Muscle of leg (tissue), 11 donors: ENCODE results near the gene GTF2F1. TPM values are rescaled to one million over a fixed set of nuclear protein-coding genes. Genes with fewer than 3 reads are reported as not detected.
"Not testable (repeated sequence)": the region's sequence is repeated elsewhere in the genome, so short reads cannot be mapped to it uniquely, and the experiment has no call there.

Source experiments
- DNase-seq: peaks from one replicate; pipeline ENCODE4 v3.0.0; 2013
- H3K27ac ChIP-seq: one replicate; pipeline ENCODE4 v1.5.1; 2013; ENCODE audit warnings: mild to moderate bottlenecking, low read length, control low read depth
- H3K27me3 ChIP-seq: one replicate; pipeline ENCODE4 v1.6.1; 2013; ENCODE audit warnings: low read length; ENCODE audit not compliant: control insufficient read depth, insufficient read depth
- H3K36me3 ChIP-seq: one replicate; pipeline ENCODE4 v1.6.1; 2013; ENCODE audit warnings: low read length; ENCODE audit not compliant: control insufficient read depth, insufficient read depth
- H3K4me1 ChIP-seq: one replicate; pipeline ENCODE4 v1.6.1; 2013; ENCODE audit warnings: low read length; ENCODE audit not compliant: control insufficient read depth, insufficient read depth
- H3K4me3 ChIP-seq: one replicate; pipeline ENCODE4 v1.5.1; 2013; ENCODE audit warnings: low read length, control low read depth
- H3K9me3 ChIP-seq: replicated peaks from 2 replicates; pipeline ENCODE4 v1.6.1; 2013; ENCODE audit warnings: low read depth, low read length; ENCODE audit not compliant: control insufficient read depth
- WGBS: methylation state at CpG from one replicate; pipeline ENCODE4 v1.1.5; 2013; ENCODE audit warnings: missing lambda C conversion rate; ENCODE audit not compliant: insufficient coverage; 5-methylcytosine and 5-hydroxymethylcytosine counted together
- polyA plus RNA-seq, 8 donors: library from polyadenylated mRNA; unstranded; fragments of 120-200 nt; gene quantifications; one replicate each; pipeline versions ENCODE4 v1.2.1 to v1.2.3, GENCODE V29; 2013; ENCODE audit warnings: inconsistent platforms in 1 of 8, low replicate concordance in 1 of 8; ENCODE audit not compliant: insufficient read length in 8 of 8, insufficient read depth in 1 of 8
- total RNA-seq: library from RNA; stranded (reverse); fragments of 120-200 nt; gene quantifications from one replicate; pipeline ENCODE4 v1.2.4, GENCODE V29; 2013

The GTF2F1 gene
- total and polyA plus RNA-seq, 9 donors = 29.8 to 73.8 (median 66.4) TPM

DNA sequence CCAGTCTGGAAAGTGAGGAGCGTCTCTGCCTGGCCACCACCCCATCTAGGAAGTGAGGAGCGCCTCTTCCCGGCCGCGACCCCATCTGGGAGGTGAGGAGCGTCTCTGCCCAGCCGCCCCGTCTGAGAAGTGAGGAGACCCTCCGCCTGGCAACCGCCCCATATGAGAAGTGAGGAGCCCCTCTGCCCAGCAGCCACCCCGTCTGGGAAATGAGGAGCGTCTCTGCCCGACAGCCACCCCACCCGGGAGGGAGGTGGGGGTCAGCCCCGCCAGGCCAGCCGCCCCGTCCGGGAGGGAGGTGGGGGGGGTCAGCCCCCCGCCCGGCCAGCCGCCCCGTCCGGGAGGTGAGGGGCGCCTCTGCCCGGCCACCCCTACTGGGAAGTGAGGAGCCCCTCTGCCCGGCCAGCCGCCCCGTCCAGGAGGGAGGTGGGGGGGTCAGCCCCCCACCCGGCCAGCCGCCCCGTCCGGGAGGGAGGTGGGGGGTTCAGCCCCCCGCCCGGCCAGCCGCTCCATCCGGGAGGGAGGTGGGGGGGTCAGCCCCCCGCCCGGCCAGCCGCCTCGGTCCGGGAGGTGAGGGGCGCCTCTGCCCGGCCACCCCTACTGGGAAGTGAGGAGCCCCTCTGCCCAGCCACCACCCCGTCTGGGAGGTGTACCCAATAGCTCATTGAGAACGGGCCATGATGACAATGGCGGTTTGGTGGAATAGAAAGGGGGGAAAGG, 37.5 kb downstream of the GTF2F1 start:
- WGBS = 93% methylated on average over 8 of the region's 46 CpGs
- DNase-seq, H3K36me3 ChIP-seq: not testable (repeated sequence)

DNA sequence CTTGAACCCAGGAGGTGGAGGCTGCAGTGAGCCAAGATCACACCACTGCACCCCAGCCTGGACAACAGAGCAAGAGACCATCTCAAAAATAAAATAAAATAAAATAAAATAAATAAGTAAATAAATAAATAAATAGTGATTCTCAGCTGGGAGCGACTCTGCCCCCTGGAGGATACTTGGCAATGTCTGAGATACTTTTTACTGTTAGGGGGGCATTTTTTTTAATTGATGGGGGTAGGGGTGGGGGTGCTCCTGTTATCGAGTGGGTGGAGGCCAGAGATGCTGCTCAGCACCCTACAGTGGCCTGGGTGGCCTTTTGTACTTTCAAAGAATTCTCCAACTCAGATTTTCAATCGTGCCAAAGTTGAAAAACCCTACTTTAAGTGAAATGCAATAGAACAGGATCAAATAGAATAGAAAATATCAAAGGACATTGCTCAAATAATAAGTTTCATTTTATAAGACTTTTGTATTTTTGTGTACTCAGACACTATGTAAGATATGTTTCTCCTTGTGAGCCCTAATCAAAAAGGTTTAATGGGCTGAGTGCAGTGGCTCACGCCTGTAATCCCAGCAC, 38.8 kb downstream of the GTF2F1 start:
- Histone ChIP-seq H3K9me3 (no peaks in the 10 kb centered on the region), H3K36me3 (no peaks in the 10 kb centered on the region), H3K4me3 (no peak overlapping the region), H3K27ac (no peak overlapping the region), H3K27me3 (no peaks in the 10 kb centered on the region), H3K4me1 (peaks cover 7% of the 10 kb centered on the region)
- DNase-seq = no peak
- 71% methylated on average over 2 of the region's 4 CpGs for WGBS

More for the DNA sequence above, 37.5 kb downstream of the GTF2F1 start:
- not testable (repeated sequence) for H3K27ac ChIP-seq, H3K27me3 ChIP-seq, H3K4me1 ChIP-seq, H3K4me3 ChIP-seq, H3K9me3 ChIP-seq

DNA sequence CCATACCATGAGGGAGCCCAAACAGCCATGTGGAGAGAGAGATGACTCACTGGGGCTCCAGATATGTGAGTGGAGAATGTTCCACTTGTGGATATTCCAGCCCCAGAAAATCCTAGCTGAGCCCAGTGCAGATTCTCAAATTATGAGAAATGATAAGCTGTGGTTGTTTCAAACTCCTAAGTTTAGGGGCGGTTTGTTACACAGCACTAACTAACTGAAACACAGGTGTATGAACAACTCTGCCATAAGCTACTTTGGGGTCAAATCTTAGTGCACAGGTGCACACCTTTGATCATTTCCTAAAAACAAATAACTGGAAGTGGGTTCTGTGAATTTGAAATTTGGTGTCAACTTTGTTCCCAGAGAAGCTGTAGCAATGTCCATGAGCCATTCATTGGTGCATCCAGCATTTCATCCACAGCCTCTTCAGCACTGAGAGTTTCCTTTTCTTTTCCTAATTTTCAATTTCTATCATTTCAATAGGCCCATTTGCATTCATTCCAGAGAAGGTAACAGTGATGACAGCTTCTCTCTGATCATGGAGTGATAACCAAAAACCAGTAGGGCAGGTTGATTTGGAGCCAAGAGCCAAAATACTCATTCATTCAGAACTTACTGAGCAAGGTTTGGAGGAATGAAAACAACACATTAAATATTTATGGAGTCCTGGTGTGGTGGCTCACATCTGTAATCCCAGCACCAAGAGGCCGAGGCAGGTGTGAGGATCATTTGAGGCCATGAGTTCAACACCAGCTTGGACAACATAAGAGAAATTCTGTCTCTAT, 40.4 kb downstream of the GTF2F1 start:
- Histone ChIP-seq H3K27me3 (no peaks in the 10 kb centered on the region), H3K9me3 (no peaks in the 10 kb centered on the region), H3K27ac (no peak overlapping the region), H3K4me3 (no peak overlapping the region), H3K4me1 (no peaks in the 10 kb centered on the region), H3K36me3 (no peaks in the 10 kb centered on the region)
- no CpG with 5 or more reads among the region's 2 CpGs for WGBS
- DNase-seq = no peak

DNA sequence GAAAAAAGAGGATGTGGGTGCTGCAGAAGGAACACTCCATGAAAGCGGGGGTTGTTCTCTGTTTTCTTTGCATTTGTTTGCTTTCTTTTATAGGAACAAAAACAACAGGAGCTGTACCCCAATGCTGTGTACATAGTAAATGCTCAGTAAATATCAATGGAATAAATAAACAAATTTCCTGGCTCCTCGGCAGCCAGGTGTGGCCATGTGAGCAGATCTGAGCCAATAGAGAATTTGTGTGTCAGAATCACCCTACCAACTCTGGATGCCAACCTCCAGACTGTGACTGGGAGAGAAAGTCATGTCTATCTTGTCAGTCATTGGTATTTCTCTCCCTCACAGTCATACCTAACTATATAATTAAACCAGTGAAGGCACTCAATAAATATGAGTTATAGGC, 42.3 kb downstream of the GTF2F1 start:
- no peaks in the 10 kb centered on the region for H3K36me3 ChIP-seq
- no peak for DNase-seq
- H3K4me3 ChIP-seq = no peak overlapping the region
- no peak overlapping the region for H3K27ac ChIP-seq
- no peaks in the 10 kb centered on the region for H3K4me1 ChIP-seq
- H3K9me3 ChIP-seq = no peaks in the 10 kb centered on the region
- H3K27me3 ChIP-seq = no peaks in the 10 kb centered on the region
- no CpG with 5 or more reads among the region's 2 CpGs for WGBS

DNA sequence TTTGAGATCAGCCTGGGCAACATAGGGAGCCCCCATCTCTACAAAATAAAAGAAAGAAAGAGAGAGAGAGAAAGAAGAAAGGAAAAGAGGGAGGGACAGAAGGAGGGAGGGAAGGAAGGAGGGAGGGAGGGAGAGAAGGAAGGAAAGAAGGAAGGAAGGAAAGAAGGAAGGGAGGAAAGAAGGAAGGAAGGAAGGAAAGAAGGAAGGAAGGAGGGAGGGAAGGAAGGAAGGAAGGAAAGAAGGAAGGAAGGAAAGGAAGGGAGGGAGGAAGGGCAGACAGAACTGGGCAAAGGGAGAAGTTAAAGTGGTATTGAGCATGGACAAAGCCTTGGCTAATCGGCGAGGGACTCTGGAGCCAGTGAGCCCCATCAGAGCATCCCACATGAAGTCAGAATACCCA, 43.7 kb downstream of the GTF2F1 start:
- not testable (repeated sequence) for H3K27me3 ChIP-seq, H3K4me3 ChIP-seq, H3K36me3 ChIP-seq, H3K27ac ChIP-seq, H3K9me3 ChIP-seq, H3K4me1 ChIP-seq, DNase-seq
- no CpG with 5 or more reads among the region's 2 CpGs for WGBS

DNA sequence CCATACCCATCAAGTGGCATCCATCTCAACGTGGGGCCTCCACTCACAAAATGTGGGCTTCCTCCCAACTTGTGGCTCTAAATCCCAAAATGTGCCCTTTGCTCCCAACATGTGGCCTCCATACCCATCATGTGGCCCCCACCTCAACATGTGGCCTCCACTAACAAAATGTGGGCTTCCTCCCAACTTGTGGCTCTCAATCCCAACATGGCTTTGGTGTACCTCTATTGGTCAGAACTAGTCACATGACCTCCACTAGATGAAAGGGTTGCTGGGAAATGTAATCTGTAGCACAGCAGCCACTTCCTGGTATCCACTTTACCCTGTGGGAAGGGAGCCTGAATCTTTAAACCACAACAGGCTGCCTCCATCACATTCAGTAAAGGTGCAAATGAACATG, 49.5 kb downstream of the GTF2F1 start:
- no peak for DNase-seq
- 94% methylated on average over 1 of the region's 1 CpG for WGBS
- Histone ChIP-seq H3K4me1 (no peaks in the 10 kb centered on the region), H3K27me3 (no peaks in the 10 kb centered on the region), H3K36me3 (no peaks in the 10 kb centered on the region), H3K4me3 (no peak overlapping the region), H3K9me3 (no peaks in the 10 kb centered on the region), H3K27ac (no peak overlapping the region)

DNA sequence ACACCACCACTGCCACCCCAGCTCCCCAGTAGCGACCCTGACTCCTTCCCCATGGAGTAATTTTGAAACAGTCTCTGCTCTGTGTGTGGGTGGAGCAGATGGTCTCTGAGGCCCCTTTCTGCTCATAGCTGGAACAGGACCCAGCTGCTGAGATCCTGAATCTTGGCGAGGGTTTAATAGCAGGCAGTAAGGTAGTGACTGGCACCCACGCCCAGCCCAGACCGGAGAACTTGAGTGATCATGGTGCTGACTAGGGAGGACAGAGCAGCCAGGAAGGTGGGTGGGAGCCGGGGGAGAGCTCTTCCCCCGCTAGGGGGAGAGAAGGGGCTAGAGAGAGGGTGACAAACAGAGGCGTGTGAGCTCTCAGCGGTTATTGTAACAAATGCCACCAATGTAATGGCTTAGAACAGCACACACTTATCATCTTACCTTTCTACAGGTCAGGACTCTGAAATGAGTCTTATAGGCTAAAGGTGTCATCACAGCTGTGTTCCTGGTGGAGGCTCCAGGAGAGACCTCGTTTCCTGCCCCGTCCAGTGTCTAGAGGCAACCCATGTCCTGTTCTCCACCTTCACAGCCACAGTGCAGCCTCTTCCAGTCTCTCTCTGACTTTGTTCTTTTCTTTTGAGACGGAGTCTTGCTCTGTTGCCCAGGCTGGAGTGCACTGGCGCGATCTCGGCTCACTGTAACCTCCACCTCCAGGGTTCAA, 52.3 kb downstream of the GTF2F1 start:
- 57% methylated on average over 5 of the region's 14 CpGs for WGBS
- DNase-seq = no peak
- no peaks in the 10 kb centered on the region for H3K4me1 ChIP-seq

DNA sequence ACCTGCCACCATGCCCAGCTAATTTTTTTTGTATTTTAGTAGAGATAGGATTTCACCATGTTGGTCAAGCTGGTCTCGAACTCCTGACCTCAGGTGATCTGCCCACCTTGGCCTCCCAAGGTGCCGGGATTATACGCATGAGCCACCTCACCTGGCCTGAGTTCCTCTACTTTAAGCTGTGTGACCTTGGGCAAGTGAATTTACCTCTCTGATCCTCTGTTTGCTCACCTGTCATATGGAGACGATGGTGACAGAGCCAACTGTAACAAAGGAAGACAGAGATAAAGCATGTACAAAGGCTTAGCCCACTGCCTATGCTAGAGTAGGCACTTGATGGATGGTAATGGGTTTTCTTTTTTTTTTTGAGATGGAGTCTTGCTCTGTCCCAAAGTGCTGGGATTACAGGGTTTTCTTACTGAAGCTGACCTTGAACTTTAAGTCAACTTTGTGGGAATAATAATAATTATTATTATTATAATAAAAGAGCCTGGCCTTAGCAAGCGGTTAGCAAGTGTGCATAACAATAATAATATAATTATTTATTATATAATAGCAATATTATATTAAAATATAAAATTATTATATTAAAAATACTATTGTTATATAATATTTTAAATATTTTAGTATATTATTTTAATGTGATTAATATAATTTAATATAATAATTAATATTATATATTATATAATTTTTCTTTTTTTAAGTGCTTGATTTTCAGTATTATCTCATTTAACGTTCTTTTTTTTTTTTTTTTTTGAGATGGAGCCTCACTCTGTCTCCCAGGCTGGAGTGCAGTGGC, 58.3 kb downstream of the GTF2F1 start:
- no peak for DNase-seq
- WGBS = 100% methylated on average over 3 of the region's 6 CpGs

More for the DNA sequence above, 52.3 kb downstream of the GTF2F1 start:
- Histone ChIP-seq H3K27me3 (no peaks in the 10 kb centered on the region), H3K27ac (no peak overlapping the region), H3K36me3 (no peaks in the 10 kb centered on the region), H3K4me3 (no peak overlapping the region), H3K9me3 (no peaks in the 10 kb centered on the region)

DNA sequence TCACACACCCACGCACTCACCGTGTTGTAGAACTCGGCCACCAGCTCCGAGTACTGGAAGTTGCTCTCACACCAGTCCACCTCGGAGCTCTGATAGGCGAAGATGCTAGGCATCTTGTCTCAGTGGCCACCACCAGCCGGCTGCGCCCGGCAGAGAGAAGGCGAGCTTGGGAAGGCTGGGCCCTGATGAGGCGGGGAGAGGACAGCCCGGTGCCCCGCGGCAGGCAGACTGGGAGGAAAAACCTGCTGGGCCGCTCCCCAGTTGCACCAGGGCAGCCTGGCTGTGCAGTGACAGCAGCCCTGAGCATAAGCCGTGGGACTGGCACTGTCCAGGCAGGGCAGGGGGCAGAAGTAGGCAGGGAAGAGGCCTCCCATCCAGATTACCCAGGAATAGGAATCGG, 59.5 kb downstream of the GTF2F1 start, which contains the start of gene ACER1:
Gene ACER1 (minus strand): TSS at position 174 of the 400 bp plus-strand sequence. CDS start 61 bp downstream, at position 113.
- Histone ChIP-seq H3K27ac (no peak within 1 kb of the TSS), H3K4me1 (no peaks in the 10 kb centered on the region), H3K36me3 (no peaks in the 10 kb centered on the region), H3K27me3 (no peaks in the 10 kb centered on the region), H3K4me3 (no peak within 1 kb of the TSS), H3K9me3 (no peaks in the 10 kb centered on the region)
- WGBS = 75% methylated on average over 15 of the region's 17 CpGs
- DNase-seq = no peak

More for the DNA sequence above, 58.3 kb downstream of the GTF2F1 start:
- H3K9me3 ChIP-seq = no peaks in the 10 kb centered on the region
- no peaks in the 10 kb centered on the region for H3K27me3 ChIP-seq
- no peak overlapping the region for H3K27ac ChIP-seq
- H3K4me1 ChIP-seq = no peaks in the 10 kb centered on the region
- H3K4me3 ChIP-seq = no peak overlapping the region
- no peaks in the 10 kb centered on the region for H3K36me3 ChIP-seq
